Activated naive CD8-positive, alpha-beta T cell treated with anti-CD3 and anti-CD28 coated beads for 36 hours (primary cell): Measurements from ENCODE around the gene CFAP45. TPM values are rescaled to one million over a fixed set of nuclear protein-coding genes. Genes with fewer than 3 reads are reported as not detected.

Experiments used
- DNase-seq: peaks from one replicate; pipeline ENCODE4 v3.0.0; 2021
- H3K27ac Mint-ChIP-seq: one replicate; pipeline ENCODE4 v1.8.0; 2022; ENCODE audit warnings: mild to moderate bottlenecking, moderate library complexity, mixed read lengths
- H3K27me3 Mint-ChIP-seq: one replicate; pipeline ENCODE4 v1.8.0; 2022; ENCODE audit warnings: mild to moderate bottlenecking, mixed read lengths
- H3K36me3 Mint-ChIP-seq: one replicate; pipeline ENCODE4 v1.8.0; 2021; ENCODE audit warnings: mild to moderate bottlenecking, mixed read lengths
- H3K4me1 Mint-ChIP-seq: one replicate; pipeline ENCODE4 v1.8.0; 2021; ENCODE audit warnings: mixed read lengths
- H3K4me3 Mint-ChIP-seq: one replicate; pipeline ENCODE4 v1.8.0; 2022; ENCODE audit warnings: mild to moderate bottlenecking, moderate library complexity, mixed read lengths
- H3K9me3 Mint-ChIP-seq: one replicate; pipeline ENCODE4 v1.8.0; 2022; ENCODE audit warnings: mixed read lengths
- total RNA-seq, 2 experiments: library from RNA; stranded (reverse); gene quantifications; one replicate each; pipeline ENCODE4 v1.2.3, GENCODE V29; 2021

CFAP45 gene
- total RNA-seq, 2 experiments from 2014 or later: 0.78 to 0.80 TPM

DNA sequence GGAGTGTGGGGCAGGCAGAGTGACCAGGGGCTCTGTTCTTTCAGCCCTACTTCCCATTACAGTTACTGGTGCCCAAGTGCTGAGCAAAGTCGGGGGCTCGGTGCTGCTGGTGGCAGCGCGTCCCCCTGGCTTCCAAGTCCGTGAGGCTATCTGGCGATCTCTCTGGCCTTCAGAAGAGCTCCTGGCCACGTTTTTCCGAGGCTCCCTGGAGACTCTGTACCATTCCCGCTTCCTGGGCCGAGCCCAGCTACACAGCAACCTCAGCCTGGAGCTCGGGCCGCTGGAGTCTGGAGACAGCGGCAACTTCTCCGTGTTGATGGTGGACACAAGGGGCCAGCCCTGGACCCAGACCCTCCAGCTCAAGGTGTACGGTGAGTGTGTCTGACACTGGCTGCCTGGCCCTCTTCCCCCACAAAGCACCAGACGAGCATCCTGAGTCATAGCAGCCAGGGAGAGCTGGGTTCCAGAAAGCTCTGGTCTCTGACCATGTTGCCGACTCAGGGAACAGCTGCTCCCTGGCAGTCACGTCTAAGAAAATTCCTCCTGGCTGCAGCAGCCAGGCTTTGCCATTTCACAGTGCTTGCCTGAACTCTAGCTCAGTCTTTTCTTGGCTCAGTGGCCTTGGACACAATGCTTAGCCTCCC, 70.0 kb downstream of the CFAP45 start:
- H3K4me3 Mint-ChIP-seq: no peak overlapping the region
- peaks cover 23% of the 10 kb centered on the region for H3K36me3 Mint-ChIP-seq
- no peaks in the 10 kb centered on the region for H3K27me3 Mint-ChIP-seq
- peaks cover 11% of the 10 kb centered on the region for H3K9me3 Mint-ChIP-seq
- DNase-seq: no peak
- no peak overlapping the region for H3K27ac Mint-ChIP-seq
- peaks cover 40% of the 10 kb centered on the region for H3K4me1 Mint-ChIP-seq

- H3K4me3 Mint-ChIP-seq: no peak overlapping the region
- H3K27ac Mint-ChIP-seq: no peak overlapping the region
- H3K9me3 Mint-ChIP-seq: peaks cover 13% of the 10 kb centered on the region
- no peaks in the 10 kb centered on the region for H3K27me3 Mint-ChIP-seq
- peaks cover 47% of the 10 kb centered on the region for H3K4me1 Mint-ChIP-seq
- peaks cover 23% of the 10 kb centered on the region for H3K36me3 Mint-ChIP-seq
- no peak for DNase-seq
Measured at GRCh38 chr1:159829273-159829634, 70.7 kb downstream of the CFAP45 start.

GRCh38 chr1:159828581-159829272, 71.2 kb downstream of the CFAP45 start:
- H3K27me3 Mint-ChIP-seq: no peaks in the 10 kb centered on the region
- H3K36me3 Mint-ChIP-seq: peaks cover 23% of the 10 kb centered on the region
- no peak overlapping the region for H3K27ac Mint-ChIP-seq
- peaks cover 50% of the 10 kb centered on the region for H3K4me1 Mint-ChIP-seq
- H3K4me3 Mint-ChIP-seq: no peak overlapping the region
- H3K9me3 Mint-ChIP-seq: peaks cover 13% of the 10 kb centered on the region
- no peak for DNase-seq

- H3K27ac Mint-ChIP-seq: peak overlapping the region; percentile 1
- no peak overlapping the region for H3K4me3 Mint-ChIP-seq
- peaks cover 21% of the 10 kb centered on the region for H3K36me3 Mint-ChIP-seq
- peaks cover 50% of the 10 kb centered on the region for H3K4me1 Mint-ChIP-seq
- peaks cover 13% of the 10 kb centered on the region for H3K9me3 Mint-ChIP-seq
- no peaks in the 10 kb centered on the region for H3K27me3 Mint-ChIP-seq
- no peak for DNase-seq
Measured at GRCh38 chr1:159828176-159828575, 71.8 kb downstream of the CFAP45 start.

DNA sequence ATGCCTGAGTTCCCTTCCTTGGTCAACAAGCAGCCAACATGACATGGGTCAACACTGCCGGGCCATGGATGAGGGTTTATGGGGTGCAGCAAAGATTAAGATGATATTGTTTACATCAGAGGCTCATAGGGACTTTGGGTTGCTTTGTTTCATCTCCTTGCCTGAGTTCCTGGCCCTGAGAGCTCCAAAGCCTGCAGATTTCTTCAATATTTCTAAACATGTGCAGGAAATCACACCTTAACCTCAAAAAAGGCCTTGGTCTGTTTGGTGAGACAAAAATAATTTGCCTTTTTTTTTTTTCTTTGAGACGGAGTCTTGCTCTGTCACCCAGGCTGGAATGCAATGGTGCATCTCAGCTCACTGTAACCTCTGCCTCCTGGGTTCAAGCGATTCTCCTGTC, 72.4 kb downstream of the CFAP45 start:
- no peak for DNase-seq
- Mint-ChIP-seq H3K27ac (peak overlapping the region; percentile 87), H3K27me3 (no peaks in the 10 kb centered on the region), H3K4me3 (peak overlapping the region; percentile 35), H3K9me3 (peaks cover 13% of the 10 kb centered on the region), H3K36me3 (peaks cover 21% of the 10 kb centered on the region), H3K4me1 (peaks cover 50% of the 10 kb centered on the region)

- H3K27ac Mint-ChIP-seq: peak overlapping the region; percentile 87
- DNase-seq: no peak
- H3K4me1 Mint-ChIP-seq: peaks cover 51% of the 10 kb centered on the region
- no peaks in the 10 kb centered on the region for H3K27me3 Mint-ChIP-seq
- peaks cover 21% of the 10 kb centered on the region for H3K36me3 Mint-ChIP-seq
- peak overlapping the region; percentile 35 for H3K4me3 Mint-ChIP-seq
- H3K9me3 Mint-ChIP-seq: peaks cover 13% of the 10 kb centered on the region
Measured at GRCh38 chr1:159827102-159827490, 72.9 kb downstream of the CFAP45 start.

DNA sequence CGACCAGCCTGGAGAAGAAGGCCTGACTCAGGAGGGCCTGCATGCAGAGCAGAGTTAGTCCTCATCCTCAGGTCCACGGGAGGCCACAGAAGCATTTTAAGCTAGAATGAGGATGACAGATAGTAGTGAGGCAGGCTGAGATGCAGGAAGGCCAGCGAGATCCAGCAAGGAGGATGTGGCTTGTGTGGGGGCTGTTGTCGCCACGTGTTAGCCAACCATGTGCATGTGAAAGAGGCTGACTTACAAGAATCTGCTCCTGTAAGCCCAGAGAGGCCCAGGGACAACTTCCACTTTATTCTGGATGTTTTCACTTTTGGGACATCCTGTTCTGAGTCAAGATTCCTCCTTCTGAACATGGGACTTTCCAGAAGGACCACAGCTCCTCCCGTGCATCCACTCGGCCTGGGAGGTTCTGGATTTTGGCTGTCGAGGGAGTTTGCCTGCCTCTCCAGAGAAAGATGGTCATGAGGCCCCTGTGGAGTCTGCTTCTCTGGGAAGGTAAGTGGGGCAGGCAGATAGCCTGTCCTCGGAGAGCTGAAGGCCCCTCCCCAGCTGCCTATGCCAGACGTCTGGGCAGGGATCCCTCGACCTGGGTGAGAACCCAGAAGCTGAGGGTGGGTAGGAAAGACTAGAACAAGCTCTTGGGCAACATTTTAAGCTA, 73.4 kb downstream of the CFAP45 start, which contains the start of gene SLAMF8:
SLAMF8 (plus strand) TSS at position 433 of the 661 bp plus-strand sequence; CDS start at position 459, 26 bp downstream.
- Mint-ChIP-seq H3K9me3 (peaks cover 13% of the 10 kb centered on the region), H3K4me1 (peaks cover 51% of the 10 kb centered on the region), H3K36me3 (peaks cover 21% of the 10 kb centered on the region), H3K27ac (peak within 1 kb of the TSS; percentile 87), H3K4me3 (peak within 1 kb of the TSS; percentile 35), H3K27me3 (no peaks in the 10 kb centered on the region)
- peak; percentile 69 for DNase-seq

DNA sequence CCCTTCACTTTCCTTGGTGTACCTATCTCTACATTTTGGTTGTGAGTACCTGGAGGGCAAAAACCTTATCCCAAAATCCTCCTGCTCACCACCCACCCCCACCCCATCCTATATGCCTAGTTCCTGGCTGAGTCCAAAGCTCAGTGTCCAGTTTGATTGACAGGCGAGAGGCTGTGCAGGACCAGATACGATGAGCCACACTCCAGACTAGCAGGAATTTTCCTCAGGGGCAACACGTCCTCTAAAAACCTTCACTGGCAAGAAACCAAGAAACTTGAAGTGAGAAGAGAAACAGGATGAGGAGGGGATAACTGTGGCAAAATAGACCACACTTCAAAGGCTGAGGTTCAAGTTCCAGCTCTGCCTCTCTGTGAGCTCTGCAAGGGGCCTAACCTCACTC, 74.4 kb downstream of the CFAP45 start:
- H3K27me3 Mint-ChIP-seq: no peaks in the 10 kb centered on the region

GRCh38 chr1:159823406-159823805, 76.6 kb downstream of the CFAP45 start:
- Mint-ChIP-seq H3K4me3 (no peak overlapping the region), H3K27ac (no peak overlapping the region), H3K9me3 (peaks cover 11% of the 10 kb centered on the region), H3K36me3 (peaks cover 18% of the 10 kb centered on the region), H3K4me1 (peaks cover 57% of the 10 kb centered on the region), H3K27me3 (no peaks in the 10 kb centered on the region)
- no peak for DNase-seq

More for the DNA sequence above, 74.4 kb downstream of the CFAP45 start:
- peaks cover 13% of the 10 kb centered on the region for H3K9me3 Mint-ChIP-seq
- H3K36me3 Mint-ChIP-seq: peaks cover 21% of the 10 kb centered on the region
- DNase-seq: no peak
- H3K4me3 Mint-ChIP-seq: no peak overlapping the region
- H3K4me1 Mint-ChIP-seq: peaks cover 51% of the 10 kb centered on the region
- peak overlapping the region; percentile 87 for H3K27ac Mint-ChIP-seq

Other genes with a start within 250 kb of the CFAP45 start
- gene CRP, start 185.6 kb downstream of the CFAP45 start, total RNA-seq: not detected
- 10 to 100 TPM; 33.5 to 36.0 TPM for gene DUSP23, start 119.2 kb downstream of the CFAP45 start, total RNA-seq
- gene FCRL6, start 97.8 kb downstream of the CFAP45 start, total RNA-seq: not detected
- gene SLAMF8, start 73.3 kb downstream of the CFAP45 start, total RNA-seq: 1 to 10 TPM; 1.3 to 2.1 TPM
- gene VSIG8, start 37.5 kb downstream of the CFAP45 start, total RNA-seq: not detected
- 100 to 1,000 TPM; 463 to 489 TPM for gene TAGLN2, start 25.3 kb upstream of the CFAP45 start, total RNA-seq
- under 1 TPM in 1 of 2 experiments, not detected in 1; 0.08 TPM for gene IGSF9, start 45.4 kb upstream of the CFAP45 start, total RNA-seq
- gene SLAMF9, start 54.1 kb upstream of the CFAP45 start, total RNA-seq: not detected
- 1 to 10 TPM; 4.7 TPM for gene PIGM, start 131.8 kb upstream of the CFAP45 start, total RNA-seq
- gene KCNJ10, start 170.0 kb upstream of the CFAP45 start, total RNA-seq: not detected
- under 1 TPM in 1 of 2 experiments, not detected in 1; 0.04 TPM for gene KCNJ9, start 181.4 kb upstream of the CFAP45 start, total RNA-seq
- 10 to 100 TPM; 38.0 to 39.0 TPM for gene IGSF8, start 198.5 kb upstream of the CFAP45 start, total RNA-seq
- not detected for gene ATP1A2, start 215.6 kb upstream of the CFAP45 start, total RNA-seq